ENCODE results near the gene KLHL33.

KLHL33 gene

GRCh38 chr14:20440465-20440864 is 4.5 kb upstream of the KLHL33 start:
- TF ChIP-seq FOXP2 (optimal IDR thresholded peaks at IDR 0.05; ENCODE audit: borderline replicate concordance, extremely low read depth, extremely low read length, insufficient read depth) (no peak), REST (IDR thresholded peaks at IDR 0.05; ENCODE audit: insufficient read depth in 1 of 2, low read depth in 2 of 2, low read length in 2 of 2) (no peak), SIN3A (IDR thresholded peaks at IDR 0.05; ENCODE audit: borderline replicate concordance, insufficient read depth, low read length) (no peak), TAF1 (IDR thresholded peaks at IDR 0.05; ENCODE audit: borderline replicate concordance, insufficient read depth, low read length) (no peak), POLR2AphosphoS5 (IDR thresholded peaks at IDR 0.05; ENCODE audit: low read depth, low read length) (no peak)

GRCh38 chr14:20438664-20439063 is 2.7 kb upstream of the KLHL33 start:
- TF ChIP-seq TAF1 (IDR thresholded peaks at IDR 0.05; ENCODE audit: borderline replicate concordance, insufficient read depth, low read length) (no peak), REST (IDR thresholded peaks at IDR 0.05; ENCODE audit: insufficient read depth in 1 of 2, low read depth in 2 of 2, low read length in 2 of 2) (no peak), POLR2AphosphoS5 (IDR thresholded peaks at IDR 0.05; ENCODE audit: low read depth, low read length) (no peak), FOXP2 (optimal IDR thresholded peaks at IDR 0.05; ENCODE audit: borderline replicate concordance, extremely low read depth, extremely low read length, insufficient read depth) (no peak), SIN3A (IDR thresholded peaks at IDR 0.05; ENCODE audit: borderline replicate concordance, insufficient read depth, low read length) (no peak)

- TF ChIP-seq REST (IDR thresholded peaks at IDR 0.05; ENCODE audit: insufficient read depth in 1 of 2, low read depth in 2 of 2, low read length in 2 of 2): no peak
Measured at GRCh38 chr14:20436363-20436755, 393 bp upstream of the KLHL33 start.

- TF ChIP-seq REST (IDR thresholded peaks at IDR 0.05; ENCODE audit: insufficient read depth in 1 of 2, low read depth in 2 of 2, low read length in 2 of 2) (no peak), FOXP2 (optimal IDR thresholded peaks at IDR 0.05; ENCODE audit: borderline replicate concordance, extremely low read depth, extremely low read length, insufficient read depth) (no peak), TAF1 (IDR thresholded peaks at IDR 0.05; ENCODE audit: borderline replicate concordance, insufficient read depth, low read length) (no peak), POLR2AphosphoS5 (IDR thresholded peaks at IDR 0.05; ENCODE audit: low read depth, low read length) (no peak), SIN3A (IDR thresholded peaks at IDR 0.05; ENCODE audit: borderline replicate concordance, insufficient read depth, low read length) (no peak)
Measured at GRCh38 chr14:20434701-20435581, 1.0 kb downstream of the KLHL33 start.

Data from PFSK-1 (cell line).